Mammary epithelial cell (primary cell): ENCODE results near the gene PIGH.

Experiments used
- EZH2 ChIP-seq: IDR thresholded peaks from 2 replicates; pipeline ENCODE4 v1.6.1; 2012; ENCODE audit warnings: low read length, inconsistent platforms, borderline replicate concordance
- TF ChIP-seq, protein P1 (sequence below), 2 donors: IDR thresholded peaks in 1 of 2; conservative IDR thresholded peaks in 1 of 2; 2 replicates each; pipeline ENCODE4 v1.5.1; 2011 to 2012; ENCODE audit warnings: inconsistent platforms in 2 of 2, low read length in 2 of 2, mild to moderate bottlenecking in 2 of 2, control low read depth in 1 of 2, low read depth in 1 of 2; ENCODE audit not compliant: insufficient read depth in 1 of 2; ENCODE audit errors: extremely low read depth in 1 of 2

DNA sequence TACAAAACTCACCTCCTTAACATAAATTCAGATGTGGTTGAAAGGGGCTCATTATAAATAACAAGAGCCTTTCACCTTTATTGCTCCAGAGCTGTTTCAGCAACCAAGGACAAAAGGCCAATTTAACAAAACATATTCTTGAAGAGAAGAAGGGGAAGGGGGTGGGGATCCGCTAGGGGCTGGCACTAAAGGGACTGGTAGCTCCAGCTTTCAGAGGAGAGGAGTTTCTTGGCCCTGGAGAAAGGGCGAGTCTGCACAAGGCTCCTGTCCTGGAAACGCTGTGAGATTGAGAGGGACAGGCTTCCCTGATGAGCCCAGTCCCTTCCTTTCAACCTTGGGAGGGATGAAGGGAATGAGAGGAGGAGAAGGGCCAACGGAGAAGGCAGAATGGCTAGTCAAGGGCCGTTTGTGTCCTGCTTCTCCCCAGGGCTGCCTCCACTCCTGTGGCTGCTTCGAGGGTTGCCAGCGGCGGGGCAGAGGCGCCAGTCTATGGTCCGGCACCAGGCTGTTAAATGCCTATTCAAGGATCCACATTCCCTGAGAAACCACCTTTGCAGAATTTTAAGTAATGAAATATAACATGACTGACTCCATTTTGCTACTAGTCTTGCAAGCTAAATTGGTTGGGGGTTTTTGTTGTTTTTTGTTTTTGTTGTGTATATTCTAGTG, 9.7 kb upstream of the PIGH start:
- TF ChIP-seq, protein P1, sequence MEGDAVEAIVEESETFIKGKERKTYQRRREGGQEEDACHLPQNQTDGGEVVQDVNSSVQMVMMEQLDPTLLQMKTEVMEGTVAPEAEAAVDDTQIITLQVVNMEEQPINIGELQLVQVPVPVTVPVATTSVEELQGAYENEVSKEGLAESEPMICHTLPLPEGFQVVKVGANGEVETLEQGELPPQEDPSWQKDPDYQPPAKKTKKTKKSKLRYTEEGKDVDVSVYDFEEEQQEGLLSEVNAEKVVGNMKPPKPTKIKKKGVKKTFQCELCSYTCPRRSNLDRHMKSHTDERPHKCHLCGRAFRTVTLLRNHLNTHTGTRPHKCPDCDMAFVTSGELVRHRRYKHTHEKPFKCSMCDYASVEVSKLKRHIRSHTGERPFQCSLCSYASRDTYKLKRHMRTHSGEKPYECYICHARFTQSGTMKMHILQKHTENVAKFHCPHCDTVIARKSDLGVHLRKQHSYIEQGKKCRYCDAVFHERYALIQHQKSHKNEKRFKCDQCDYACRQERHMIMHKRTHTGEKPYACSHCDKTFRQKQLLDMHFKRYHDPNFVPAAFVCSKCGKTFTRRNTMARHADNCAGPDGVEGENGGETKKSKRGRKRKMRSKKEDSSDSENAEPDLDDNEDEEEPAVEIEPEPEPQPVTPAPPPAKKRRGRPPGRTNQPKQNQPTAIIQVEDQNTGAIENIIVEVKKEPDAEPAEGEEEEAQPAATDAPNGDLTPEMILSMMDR (conservative IDR thresholded peaks at IDR 0.05 in 1 of 2, IDR thresholded peaks at IDR 0.05 in 1 of 2; ENCODE audit: extremely low read depth in 1 of 2, insufficient read depth in 1 of 2, low read depth in 1 of 2, low read length in 2 of 2), result no peak
- no peak for TF ChIP-seq EZH2
